ENCODE measurements around the gene SFPQ.
A peak's percentile ranks its signal among the peaks of the same experiment; 100 is the strongest.
"Not testable (repeated sequence)": the region's sequence is repeated elsewhere in the genome, so short reads cannot be mapped to it uniquely, and the experiment has no call there.

SFPQ gene

DNA sequence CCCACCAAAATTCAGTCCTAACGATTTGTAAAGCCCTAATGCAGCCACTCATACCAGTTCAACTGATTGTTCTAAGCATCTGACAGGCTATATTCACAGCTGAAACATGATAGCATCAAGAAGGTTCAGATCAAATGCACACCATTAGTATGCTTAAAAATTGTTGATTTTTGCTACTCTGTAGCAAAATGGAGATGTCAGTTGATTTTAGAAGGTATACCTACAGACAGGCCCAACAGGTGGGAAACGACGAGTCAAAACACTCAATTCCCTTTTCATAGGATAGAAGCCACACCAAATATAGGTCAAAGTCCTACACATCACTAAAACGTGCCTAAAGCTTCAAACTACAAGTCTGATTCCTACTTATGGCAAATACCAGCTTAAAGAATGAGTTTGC lies 6.7 kb downstream of the SFPQ start:
- no peak for DNase-seq

DNA sequence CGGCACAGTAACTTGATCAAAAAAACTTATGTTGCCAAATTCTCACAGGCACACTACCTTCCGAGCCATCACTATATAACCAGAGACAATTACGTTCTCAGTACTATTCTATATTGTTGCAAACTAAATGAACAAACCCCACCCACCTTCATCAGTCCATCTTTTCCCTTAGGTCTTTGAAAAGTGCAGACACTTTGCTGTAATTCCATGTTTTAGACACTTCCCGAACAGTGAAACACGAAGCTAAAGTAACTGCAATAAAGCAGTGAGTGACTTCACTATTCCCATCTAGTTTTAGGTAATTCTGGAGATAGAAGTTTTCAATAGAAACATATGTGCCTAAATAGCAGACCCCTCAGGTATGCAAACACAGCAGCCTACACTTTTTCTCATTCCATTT lies 7.7 kb downstream of the SFPQ start:
- DNase-seq = no peak

- no peak for DNase-seq
Observed at GRCh38 chr1:35184495-35185199, 8.3 kb downstream of the SFPQ start.

DNA sequence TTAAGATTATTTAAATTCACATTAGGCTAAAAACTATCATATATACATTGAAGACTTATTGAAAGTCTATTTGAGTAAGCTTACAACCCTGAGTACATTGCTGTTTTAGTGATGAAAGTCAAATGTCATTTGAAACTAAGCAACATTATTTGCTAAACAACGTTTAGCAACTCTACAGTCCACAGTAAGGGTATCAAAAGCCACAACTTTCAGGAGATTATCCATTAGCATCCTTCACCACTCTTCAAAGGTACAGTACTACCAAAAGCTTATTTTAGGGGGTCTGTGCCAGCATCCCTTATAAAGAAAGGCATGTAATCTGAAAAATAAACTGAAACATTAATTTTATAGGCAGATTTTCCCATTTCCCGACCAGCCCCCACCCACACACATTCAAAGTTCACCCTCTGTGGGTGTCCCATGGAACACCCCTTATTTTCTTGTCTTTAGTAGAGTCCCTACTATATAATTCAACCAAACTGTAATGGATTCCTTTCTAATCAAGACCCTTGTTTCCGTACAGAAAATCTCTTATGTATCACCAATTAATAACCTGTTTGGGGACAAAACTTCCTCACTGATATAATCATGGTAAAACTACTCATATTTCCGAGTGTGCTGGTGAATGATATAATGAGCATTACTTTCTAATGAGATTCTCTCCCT lies 11.0 kb downstream of the SFPQ start:
- DNase-seq = no peak

GRCh38 chr1:35180776-35181374 lies 12.1 kb downstream of the SFPQ start:
- DNase-seq = no peak

- DNase-seq = no peak
Observed at GRCh38 chr1:35179908-35180307, 13.0 kb downstream of the SFPQ start.

- DNase-seq = no peak
Observed at GRCh38 chr1:35178874-35179380, 14.0 kb downstream of the SFPQ start.

- DNase-seq = no peak
Observed at GRCh38 chr1:35178295-35178695, 14.7 kb downstream of the SFPQ start.

DNA sequence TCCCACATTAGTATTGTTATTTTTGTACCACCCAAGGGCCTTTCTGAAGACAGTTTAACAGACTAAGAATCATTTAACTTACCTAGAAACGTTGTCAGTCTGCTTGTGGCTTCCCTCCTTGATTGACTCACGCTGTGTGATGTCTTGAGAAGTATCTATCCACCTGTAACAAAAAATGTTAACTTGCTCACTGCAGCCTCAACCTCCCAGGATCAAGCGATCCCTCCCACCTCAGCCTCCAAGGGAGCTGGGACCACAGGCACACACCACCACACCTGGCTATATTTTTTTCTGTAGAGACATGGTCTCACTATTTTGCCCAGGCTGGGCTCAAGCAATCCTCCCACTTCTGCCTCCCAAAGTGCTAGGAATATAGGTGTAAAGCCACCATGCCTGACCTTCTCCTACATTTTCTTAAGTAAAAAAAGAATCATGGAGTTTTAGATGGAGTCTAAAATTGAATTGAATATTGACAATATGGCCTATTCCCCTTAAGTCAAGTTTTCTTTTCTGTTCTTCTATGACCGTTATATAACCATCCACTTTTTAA lies 15.6 kb downstream of the SFPQ start:
- no peak for DNase-seq

DNA sequence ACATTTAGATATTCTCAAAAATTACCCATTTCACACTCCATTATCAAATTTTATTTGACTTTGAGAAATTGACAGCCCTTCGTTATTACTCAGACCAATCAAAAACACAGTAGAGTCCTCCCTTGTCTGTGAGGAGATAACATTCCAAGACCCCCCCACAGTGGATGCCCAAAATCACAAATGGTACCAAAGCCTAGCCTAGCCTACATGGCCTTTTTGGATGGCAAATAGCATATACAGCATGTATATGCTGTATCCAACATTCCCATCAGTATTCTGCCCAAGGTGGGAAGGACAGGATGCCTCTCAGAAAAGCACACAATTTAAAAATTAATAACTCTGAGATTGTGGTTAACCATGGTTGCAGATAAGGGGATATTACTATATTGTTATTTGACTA lies 17.3 kb downstream of the SFPQ start:
- no peak for DNase-seq

DNA sequence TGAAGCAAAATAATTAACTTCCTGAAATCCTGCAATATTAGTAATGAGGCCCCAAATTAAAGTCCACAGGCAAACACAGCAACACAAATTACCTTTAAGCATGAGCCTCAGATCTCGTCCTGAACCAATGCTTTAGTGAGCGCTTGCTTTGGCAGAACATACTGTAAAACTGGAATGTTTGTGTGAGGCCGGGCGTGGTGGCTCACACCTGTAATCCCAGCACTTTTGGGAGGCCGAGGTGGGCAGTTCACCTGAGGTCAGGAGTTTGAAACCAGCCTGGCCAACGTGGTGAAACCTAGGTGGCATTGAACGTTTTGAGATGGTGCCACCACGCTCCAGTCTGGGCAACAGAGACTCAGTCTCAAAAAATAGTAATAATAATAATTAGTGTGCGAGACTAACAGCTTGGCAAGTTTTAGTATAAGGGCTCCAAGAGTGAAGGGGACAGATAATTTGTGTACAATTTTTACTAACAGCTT lies 17.8 kb downstream of the SFPQ start:
- no peak for DNase-seq

DNA sequence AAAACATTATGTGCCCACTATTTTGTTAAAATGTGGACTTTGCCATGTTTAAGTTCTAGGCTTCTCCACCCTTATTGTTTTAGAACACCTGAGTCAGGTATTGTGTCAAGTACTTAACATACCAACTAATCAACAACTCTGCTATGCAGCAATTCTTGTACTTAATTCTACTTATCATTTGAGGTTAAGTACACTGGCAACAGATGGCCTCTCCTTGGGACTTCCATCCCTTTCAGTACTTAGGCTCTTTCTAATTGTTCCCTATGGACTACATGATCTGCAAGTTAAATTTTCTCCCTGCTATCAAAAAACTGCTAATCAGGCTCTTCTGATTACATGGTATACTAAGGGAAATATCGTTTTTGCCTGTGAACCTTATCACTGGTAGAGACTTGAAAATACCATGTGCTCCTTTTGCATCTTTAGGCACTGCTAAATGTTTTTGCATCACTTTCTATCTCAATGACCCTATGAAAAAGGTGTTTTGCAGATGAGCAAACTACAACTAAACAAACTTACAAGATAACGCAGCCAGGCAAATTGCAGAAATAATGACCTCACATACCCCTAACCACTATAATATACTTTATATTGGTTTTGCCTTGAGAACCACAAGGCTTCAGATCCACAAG lies 18.9 kb downstream of the SFPQ start:
- DNase-seq = no peak

GRCh38 chr1:35173491-35173890 lies 19.5 kb downstream of the SFPQ start:
- DNase-seq = no peak

DNA sequence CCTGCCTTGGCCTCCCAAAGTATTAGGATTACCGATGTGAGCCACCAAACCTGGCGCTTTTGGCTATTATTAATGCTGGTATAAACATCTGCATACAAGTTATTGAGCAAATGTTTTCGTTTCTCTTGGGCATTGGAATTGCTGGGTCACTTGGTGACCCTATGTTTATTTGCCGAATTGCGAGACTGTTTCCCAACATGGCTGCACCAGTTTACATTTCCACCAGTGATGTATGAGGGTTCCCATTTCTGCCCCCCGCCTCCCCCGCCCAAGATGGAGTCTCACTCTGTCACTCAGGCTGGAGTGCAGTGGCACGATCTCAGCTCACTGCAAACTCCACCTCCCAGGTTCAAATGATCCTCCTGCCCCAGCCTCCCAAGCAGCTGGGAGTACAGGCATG lies 20.9 kb downstream of the SFPQ start:
- no peak for DNase-seq

GRCh38 chr1:35171579-35171978 lies 21.4 kb downstream of the SFPQ start:
- DNase-seq = peak; percentile 33

DNA sequence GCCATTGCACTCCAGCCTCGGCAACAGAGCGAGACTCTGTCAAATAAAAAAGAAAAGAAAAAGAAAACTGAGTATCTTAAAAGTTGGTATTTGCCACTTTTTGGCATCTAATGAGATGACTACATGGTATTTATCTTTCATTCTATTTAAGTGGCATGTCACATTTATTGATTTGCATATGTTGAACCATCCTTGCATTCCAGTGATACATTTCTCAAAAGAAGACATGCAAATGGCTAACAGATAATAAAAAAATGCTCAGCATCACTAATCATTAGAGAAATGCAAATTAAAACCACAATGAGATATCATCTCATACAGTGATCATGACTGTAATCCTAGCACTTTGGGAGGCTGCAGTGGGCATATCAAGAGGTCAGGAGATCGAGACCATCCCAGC lies 28.1 kb downstream of the SFPQ start:
- DNase-seq = no peak

- no peak for DNase-seq
Observed at GRCh38 chr1:35151220-35151619, 41.7 kb downstream of the SFPQ start.

- not testable (repeated sequence) for DNase-seq
Observed at GRCh38 chr1:35145892-35146549, 46.9 kb downstream of the SFPQ start.

DNA sequence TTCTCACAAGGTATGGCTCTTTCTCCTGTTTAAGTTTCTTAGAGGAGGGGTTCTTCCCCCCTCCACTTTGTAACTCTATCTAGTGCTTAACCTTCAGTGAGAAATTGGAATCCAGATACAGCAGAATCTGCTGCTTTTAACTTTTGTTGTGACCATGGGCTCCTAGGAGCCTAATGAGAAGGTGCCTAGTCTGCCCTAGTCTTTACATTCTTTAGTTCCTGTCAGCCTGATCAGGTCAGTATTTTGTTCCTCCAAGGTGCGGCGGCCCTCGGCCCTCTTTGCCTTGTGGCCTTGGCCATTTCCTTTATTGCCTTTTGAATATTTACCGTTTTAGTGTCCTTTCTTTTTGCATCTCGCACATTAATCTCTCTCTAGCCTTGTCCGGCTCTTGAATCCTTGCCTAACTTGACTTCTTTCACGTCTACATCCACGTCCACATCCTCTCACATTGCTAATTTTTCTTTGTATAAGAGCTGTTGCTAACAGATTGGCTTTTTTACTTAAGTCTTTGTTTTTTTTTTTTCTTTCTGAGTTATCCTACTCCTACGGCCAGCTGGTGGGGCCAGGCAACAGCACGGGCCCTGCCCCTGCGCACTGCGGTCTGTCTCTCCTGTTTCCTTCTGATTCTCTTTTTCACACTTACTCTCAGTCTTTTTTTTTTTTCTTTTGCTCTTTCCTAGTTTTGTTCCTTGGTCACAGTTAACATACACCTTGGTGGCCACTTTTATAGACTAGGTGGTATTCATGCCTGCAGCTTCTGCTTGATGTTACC lies 49.0 kb downstream of the SFPQ start:
- no peak for DNase-seq

GRCh38 chr1:35142728-35143127 lies 50.2 kb downstream of the SFPQ start:
- not testable (repeated sequence) for DNase-seq

DNA sequence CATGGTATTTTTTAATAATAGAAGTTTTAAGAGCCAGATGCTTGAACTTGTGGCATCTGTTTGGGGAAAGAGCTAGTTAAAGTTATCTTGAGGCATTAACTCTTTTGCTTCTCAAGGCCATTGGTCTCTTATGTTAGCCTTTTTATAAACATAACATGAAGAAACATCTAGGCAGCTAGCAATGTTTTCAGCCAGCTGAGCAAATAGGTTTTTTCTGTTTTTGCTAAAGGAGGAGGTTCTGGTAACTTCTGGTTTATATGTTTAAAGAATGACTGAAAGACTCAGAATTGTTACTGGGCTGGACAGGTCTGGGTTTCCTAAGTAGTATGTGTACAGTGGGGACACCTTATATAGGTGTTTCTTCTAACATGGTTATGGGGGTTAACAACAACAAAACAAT lies 50.7 kb downstream of the SFPQ start:
- not testable (repeated sequence) for DNase-seq

- DNase-seq = not testable (repeated sequence)
Observed at GRCh38 chr1:35137590-35137989, 55.4 kb downstream of the SFPQ start.

All from CD4-positive, alpha-beta T cell treated with Interleukin-6 for 4 hours (primary cell).